Measurements from ENCODE around the gene GCG.

DNA sequence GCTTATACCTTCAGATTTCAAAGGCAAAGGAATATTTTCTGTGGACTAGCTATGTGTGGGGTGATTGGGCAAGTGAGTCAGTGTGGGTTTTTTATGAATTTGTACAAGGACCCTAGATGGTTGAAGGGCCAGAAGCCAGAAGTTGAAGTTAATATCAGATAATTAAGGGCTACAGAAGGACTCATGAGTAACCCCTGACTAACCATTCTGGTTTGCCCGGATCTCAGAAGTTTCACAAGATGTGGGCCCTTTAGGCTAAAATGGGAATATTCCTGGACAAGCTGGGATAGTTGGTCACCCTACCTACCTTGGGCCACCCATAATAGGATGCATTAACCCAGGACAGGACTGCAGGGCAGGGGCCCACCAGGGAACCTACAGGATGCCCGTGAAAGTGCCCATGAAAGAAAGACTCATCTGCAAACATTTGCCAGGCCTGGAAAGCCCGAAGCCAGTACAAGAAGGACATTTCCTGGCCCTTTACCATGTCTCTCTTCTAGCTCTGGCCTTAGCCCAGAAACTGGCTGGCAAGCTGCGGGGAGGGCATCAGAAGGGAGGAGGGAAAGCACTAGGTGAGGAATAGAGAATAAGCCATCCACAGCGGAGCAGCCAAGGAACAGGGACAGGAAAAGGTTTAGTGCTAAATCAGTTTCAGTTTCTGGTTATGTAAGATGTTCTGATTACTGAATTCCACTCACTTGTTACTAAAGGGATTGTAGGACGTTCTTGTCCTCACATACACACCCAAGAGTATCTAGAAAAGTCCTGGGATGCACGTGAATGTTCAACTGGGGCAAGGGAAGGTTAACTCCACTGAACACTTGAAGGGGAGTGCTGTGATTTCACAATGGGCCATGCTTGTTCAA lies 33.6 kb downstream of the GCG start:
- TF ChIP-seq, protein P1, sequence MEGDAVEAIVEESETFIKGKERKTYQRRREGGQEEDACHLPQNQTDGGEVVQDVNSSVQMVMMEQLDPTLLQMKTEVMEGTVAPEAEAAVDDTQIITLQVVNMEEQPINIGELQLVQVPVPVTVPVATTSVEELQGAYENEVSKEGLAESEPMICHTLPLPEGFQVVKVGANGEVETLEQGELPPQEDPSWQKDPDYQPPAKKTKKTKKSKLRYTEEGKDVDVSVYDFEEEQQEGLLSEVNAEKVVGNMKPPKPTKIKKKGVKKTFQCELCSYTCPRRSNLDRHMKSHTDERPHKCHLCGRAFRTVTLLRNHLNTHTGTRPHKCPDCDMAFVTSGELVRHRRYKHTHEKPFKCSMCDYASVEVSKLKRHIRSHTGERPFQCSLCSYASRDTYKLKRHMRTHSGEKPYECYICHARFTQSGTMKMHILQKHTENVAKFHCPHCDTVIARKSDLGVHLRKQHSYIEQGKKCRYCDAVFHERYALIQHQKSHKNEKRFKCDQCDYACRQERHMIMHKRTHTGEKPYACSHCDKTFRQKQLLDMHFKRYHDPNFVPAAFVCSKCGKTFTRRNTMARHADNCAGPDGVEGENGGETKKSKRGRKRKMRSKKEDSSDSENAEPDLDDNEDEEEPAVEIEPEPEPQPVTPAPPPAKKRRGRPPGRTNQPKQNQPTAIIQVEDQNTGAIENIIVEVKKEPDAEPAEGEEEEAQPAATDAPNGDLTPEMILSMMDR (IDR thresholded peaks at IDR 0.05): no peak
- TF ChIP-seq EP300 (IDR thresholded peaks at IDR 0.05): no peak
